Fibroblast of the aortic adventitia (primary cell): ENCODE results near the gene FANCD2. TPM values are rescaled to one million over a fixed set of nuclear protein-coding genes. Genes with fewer than 3 reads are reported as not detected.
"Not testable (repeated sequence)": the region's sequence is repeated elsewhere in the genome, so short reads cannot be mapped to it uniquely, and the experiment has no call there.

Experiments
- DNase-seq: peaks from one replicate; pipeline ENCODE4 v3.0.0-alpha.2; 2010; ENCODE audit warnings: low read depth
- H3K4me3 ChIP-seq: 2 replicates; pipeline ENCODE4 v1.5.1; 2011; ENCODE audit warnings: low read depth, mild to moderate bottlenecking, control low read depth, low read length, moderate library complexity
- CTCF ChIP-seq: IDR thresholded peaks from 2 replicates; pipeline ENCODE4 v1.5.1; 2011; ENCODE audit warnings: mild to moderate bottlenecking, low read length, control low read depth, inconsistent platforms; ENCODE audit not compliant: insufficient read depth
- total RNA-seq: library from RNA; depleted of rRNA; stranded (reverse); fragments of >200 nt; gene quantifications from 2 replicates; pipeline ENCODE4 v1.2.3, GENCODE V29; 2012; ENCODE audit warnings: low replicate concordance

Gene FANCD2
- total RNA-seq, 1 donor: 26.8 TPM

- TF ChIP-seq CTCF: no peak
- H3K4me3 ChIP-seq: no peak overlapping the region
- DNase-seq: no peak
These were observed 59.5 kb downstream of the FANCD2 start for GRCh38 chr3:10085738-10086137.

- DNase-seq: peak; percentile 2
- no peak overlapping the region for H3K4me3 ChIP-seq
- TF ChIP-seq CTCF: no peak
These were observed 62.0 kb downstream of the FANCD2 start for GRCh38 chr3:10088256-10088655.

- no peak for TF ChIP-seq CTCF
- DNase-seq: no peak
- H3K4me3 ChIP-seq: no peak overlapping the region
These were observed 63.9 kb downstream of the FANCD2 start for GRCh38 chr3:10090179-10090578.

- not testable (repeated sequence) for DNase-seq, H3K4me3 ChIP-seq
These were observed 64.5 kb downstream of the FANCD2 start for GRCh38 chr3:10090774-10091173.

- not testable (repeated sequence) for H3K4me3 ChIP-seq, DNase-seq
These were observed 65.2 kb downstream of the FANCD2 start for GRCh38 chr3:10091387-10091786.

GRCh38 chr3:10093678-10094077 is 67.4 kb downstream of the FANCD2 start:
- no peak for DNase-seq
- no peak overlapping the region for H3K4me3 ChIP-seq
- no peak for TF ChIP-seq CTCF

- H3K4me3 ChIP-seq: no peak overlapping the region
- no peak for TF ChIP-seq CTCF
- no peak for DNase-seq
These were observed 72.8 kb downstream of the FANCD2 start for GRCh38 chr3:10099041-10099440.

GRCh38 chr3:10106919-10107318 is 80.7 kb downstream of the FANCD2 start:
- no peak overlapping the region for H3K4me3 ChIP-seq
- DNase-seq: no peak
- no peak for TF ChIP-seq CTCF
